ENCODE measurements around the gene DDO. TPM values are rescaled to one million over a fixed set of nuclear protein-coding genes. Genes with fewer than 3 reads are reported as not detected.

Gene DDO
- total RNA-seq, result not detected in 2 replicates

GRCh38 chr6:110415086-110415916 is at the start of gene DDO:
Gene DDO, minus strand, starts transcription at chr6:110415575. Its CDS starts 2,113 bp downstream, at chr6:110413462.
- intact Hi-C loops (cut with micrococcal nuclease), result no loop called here

GRCh38 chr6:110462884-110463481 is 47.6 kb upstream of the DDO start:
- intact Hi-C loops (cut with micrococcal nuclease), result no loop called here

- intact Hi-C loops (cut with micrococcal nuclease), result no loop called here
These were observed 46.0 kb upstream of the DDO start for GRCh38 chr6:110461376-110461775.

DNA sequence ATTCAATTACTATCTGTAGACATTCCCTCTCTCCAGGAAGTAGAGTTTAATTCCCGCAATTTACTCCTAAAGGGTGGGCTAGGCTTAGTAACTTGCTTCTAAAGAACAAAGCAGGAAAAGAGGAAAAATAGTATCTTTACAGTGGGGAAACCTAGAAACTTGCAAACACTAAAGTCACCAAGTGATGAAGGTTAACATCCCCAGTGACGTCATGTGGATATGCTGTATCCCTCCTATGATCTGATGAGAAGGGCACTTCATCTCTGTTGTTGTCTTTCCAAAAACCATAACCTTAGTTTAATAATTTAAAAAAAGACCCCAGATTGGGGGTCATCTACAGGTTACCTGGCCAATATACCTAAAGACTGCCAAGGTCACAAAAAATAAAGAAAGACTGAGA is 43.8 kb upstream of the DDO start:
- intact Hi-C loops (cut with micrococcal nuclease), result no loop called here

DNA sequence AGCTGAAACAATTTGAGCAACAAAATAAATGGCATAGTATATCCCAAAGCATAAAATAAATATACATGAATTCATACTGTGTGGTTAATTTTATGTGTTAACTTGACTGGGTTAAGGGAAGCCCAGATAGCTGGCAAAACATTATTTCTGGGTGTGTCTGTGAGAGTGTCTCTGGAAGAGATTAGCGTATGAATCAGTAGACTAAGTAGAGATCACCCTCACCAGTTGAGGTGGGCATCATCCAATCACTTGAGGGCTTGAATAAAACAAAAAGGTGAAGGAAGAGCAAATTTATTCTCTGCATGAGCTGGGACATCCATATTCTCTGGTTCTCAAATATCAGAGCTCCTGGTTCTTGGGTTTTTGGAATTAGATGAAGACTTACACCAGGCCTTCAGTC is 43.1 kb upstream of the DDO start:
- intact Hi-C loops (cut with micrococcal nuclease), result no loop called here

DNA sequence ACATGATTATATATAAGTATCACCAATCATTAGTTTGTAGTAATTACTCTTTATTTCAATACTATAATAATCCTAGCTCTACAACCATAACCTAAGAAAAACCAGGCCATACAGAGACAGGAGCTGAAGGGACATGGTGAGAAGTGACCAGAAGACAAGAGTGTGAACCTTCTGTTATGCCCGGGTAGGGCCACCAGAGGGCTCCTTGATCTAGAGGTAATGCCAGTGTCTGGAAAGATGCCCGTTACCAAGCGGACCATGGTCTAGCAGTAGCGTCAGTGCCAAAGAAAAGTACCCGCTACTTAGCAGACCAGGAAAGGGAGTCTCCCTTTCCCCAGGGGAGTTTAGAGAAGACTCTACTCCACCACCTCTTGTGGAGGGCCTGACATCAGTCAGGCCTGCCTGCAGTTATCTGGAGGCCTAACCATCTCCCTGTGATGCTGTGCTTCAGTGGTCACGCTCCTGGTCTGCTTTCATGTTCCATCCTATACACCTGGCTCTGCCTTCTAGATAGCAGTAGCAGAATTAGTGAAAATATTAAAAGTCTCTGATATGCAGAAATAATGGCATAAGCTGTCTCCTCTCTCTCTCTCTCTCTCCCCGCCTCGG is 42.3 kb upstream of the DDO start:
- intact Hi-C loops (cut with micrococcal nuclease), result loop anchor here (1.0 kb wide), 1 partner anchor 492 kb away; no protein-coding TSS in a partner anchor

DNA sequence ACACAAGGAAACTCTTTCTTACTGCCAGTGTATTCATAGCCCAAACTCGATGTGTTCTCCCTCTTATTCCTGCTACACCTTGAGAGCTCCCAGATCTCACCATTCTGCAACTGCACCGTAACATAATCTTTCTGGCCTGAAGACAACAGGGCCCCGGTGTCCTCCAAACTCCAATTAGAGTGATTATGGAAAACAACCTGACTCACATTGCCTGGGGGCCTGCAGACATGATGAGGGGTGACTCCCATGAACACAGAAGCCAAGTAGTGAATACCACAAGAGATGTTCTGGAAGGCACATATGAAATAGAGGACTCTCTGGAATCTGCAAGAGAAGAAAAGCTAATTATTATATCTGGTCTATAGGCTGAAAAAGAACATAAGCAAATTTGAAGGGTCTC is 41.3 kb upstream of the DDO start:
- intact Hi-C loops (cut with micrococcal nuclease), result loop anchor here (1.0 kb wide), 1 partner anchor 493 kb away; no protein-coding TSS in a partner anchor

- intact Hi-C loops (cut with micrococcal nuclease), result no loop called here
These were observed 34.1 kb upstream of the DDO start for GRCh38 chr6:110449541-110449895.

GRCh38 chr6:110448846-110449540 is 33.6 kb upstream of the DDO start:
- intact Hi-C loops (cut with micrococcal nuclease), result no loop called here

GRCh38 chr6:110447761-110448160 is 32.4 kb upstream of the DDO start:
- intact Hi-C loops (cut with micrococcal nuclease), result no loop called here

GRCh38 chr6:110446405-110446804 is 31.0 kb upstream of the DDO start:
- intact Hi-C loops (cut with micrococcal nuclease), result no loop called here

GRCh38 chr6:110440026-110440425 is 24.7 kb upstream of the DDO start:
- intact Hi-C loops (cut with micrococcal nuclease), result no loop called here

GRCh38 chr6:110439356-110439755 is 24.0 kb upstream of the DDO start:
- intact Hi-C loops (cut with micrococcal nuclease), result no loop called here

GRCh38 chr6:110434961-110435602 is 19.7 kb upstream of the DDO start:
- intact Hi-C loops (cut with micrococcal nuclease), result no loop called here

GRCh38 chr6:110432285-110432900 is 17.0 kb upstream of the DDO start:
- intact Hi-C loops (cut with micrococcal nuclease), result no loop called here

- intact Hi-C loops (cut with micrococcal nuclease), result no loop called here
These were observed 15.4 kb upstream of the DDO start for GRCh38 chr6:110430741-110431140.

GRCh38 chr6:110430236-110430635 is 14.9 kb upstream of the DDO start:
- intact Hi-C loops (cut with micrococcal nuclease), result no loop called here

DNA sequence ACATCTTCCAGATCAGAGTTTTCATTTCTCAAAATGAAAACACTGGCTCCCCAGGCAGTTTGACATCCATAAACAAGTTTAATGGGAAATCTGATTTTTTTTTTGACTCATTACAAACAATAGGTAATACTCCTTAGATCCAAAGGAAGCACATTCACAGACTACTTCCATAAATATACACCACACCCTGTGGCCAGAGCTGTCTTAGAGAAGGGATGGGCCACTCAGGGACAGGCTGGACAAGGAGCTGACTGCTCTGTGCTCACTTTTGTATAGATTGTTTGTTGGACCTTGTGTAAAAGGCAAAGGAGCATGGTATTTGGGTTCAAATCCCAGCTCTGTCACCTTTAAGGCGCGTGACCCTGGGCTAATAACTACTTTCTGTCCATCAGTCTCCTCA is 12.8 kb upstream of the DDO start:
- intact Hi-C loops (cut with micrococcal nuclease), result no loop called here

DNA sequence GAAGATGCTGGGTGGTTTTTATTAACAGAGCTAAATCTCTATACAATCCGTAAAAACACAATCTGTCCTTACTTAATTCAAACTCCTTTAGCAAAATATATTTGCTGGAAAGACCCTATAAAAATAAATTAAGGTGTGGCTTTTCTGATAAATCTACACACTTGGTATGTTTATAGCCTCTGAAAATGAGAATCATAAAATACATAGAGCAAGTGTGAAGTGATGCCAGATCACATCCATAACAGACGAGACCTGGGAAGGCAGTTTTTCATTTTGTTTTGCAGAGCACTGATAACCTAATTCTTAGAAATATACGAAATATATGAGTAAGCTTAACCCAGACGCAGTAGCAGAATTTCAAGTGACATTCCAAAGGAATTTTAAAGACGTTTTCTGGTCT is 10.4 kb upstream of the DDO start:
- intact Hi-C loops (cut with micrococcal nuclease), result no loop called here

GRCh38 chr6:110422444-110422822 is 7.1 kb upstream of the DDO start:
- intact Hi-C loops (cut with micrococcal nuclease), result no loop called here
